Measurements from ENCODE around the gene ANXA1. TPM values are rescaled to one million over a fixed set of nuclear protein-coding genes. Genes with fewer than 3 reads are reported as not detected.

ANXA1 gene
- total RNA-seq, 6 experiments from 2014 or later, result 3.2 to 16.8 (median 12.5) TPM

DNA sequence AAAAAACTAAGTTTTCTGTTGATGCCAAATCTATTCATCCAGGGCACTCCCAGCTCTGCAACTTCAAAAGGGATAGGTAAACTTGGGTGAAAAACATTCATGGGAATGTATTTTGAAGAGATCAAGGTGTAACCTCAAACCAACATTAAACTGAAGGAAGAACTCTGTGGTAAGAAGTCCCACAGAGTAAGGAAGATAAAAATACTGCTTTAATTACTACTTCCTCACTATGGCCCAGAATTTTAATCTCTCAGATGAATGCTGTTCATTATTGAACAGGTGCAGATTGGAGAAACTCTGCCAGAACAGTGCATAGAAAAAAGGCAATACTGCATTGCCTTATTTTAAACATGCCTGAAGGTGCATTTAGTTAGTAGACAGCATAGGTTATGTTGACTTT lies 37.6 kb upstream of the ANXA1 start:
- Histone ChIP-seq H3K4me1 (no peaks in the 10 kb centered on the region), H3K36me3 (no peaks in the 10 kb centered on the region), H3K27ac (no peak overlapping the region), H3K4me3 (no peak overlapping the region), H3K27me3 (no peaks in the 10 kb centered on the region), H3K9me3 (no peaks in the 10 kb centered on the region)
- no peak for ATAC-seq
- TF ChIP-seq, protein P1, sequence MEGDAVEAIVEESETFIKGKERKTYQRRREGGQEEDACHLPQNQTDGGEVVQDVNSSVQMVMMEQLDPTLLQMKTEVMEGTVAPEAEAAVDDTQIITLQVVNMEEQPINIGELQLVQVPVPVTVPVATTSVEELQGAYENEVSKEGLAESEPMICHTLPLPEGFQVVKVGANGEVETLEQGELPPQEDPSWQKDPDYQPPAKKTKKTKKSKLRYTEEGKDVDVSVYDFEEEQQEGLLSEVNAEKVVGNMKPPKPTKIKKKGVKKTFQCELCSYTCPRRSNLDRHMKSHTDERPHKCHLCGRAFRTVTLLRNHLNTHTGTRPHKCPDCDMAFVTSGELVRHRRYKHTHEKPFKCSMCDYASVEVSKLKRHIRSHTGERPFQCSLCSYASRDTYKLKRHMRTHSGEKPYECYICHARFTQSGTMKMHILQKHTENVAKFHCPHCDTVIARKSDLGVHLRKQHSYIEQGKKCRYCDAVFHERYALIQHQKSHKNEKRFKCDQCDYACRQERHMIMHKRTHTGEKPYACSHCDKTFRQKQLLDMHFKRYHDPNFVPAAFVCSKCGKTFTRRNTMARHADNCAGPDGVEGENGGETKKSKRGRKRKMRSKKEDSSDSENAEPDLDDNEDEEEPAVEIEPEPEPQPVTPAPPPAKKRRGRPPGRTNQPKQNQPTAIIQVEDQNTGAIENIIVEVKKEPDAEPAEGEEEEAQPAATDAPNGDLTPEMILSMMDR (IDR thresholded peaks at IDR 0.05), result no peak
- no peak for TF ChIP-seq POLR2A (IDR thresholded peaks at IDR 0.05)
- DNase-seq, result no peak
- intact Hi-C loops (cut with DNase I), result loop anchor here in 1 of 2 donors (5.0 kb wide), 1 partner anchor 68 kb away; no protein-coding TSS in a partner anchor

DNA sequence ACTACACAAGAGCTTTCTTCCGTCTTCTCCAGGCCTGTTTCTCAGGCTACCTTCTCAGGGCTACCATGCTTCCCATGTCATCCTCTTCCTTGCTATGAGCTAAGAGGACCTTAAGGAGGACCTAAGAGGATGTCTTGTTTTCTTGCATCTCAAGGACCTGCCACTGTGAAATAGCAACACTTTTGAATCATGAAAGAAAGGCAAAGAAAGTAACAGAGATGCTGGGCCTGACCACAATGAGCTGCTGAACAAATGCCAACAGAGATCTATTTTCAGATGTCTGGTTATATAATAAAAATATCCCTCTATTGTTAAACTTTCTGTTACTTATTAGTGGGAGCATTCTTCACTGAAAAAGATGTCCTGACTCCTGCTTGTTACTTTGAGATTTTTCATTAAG lies 36.7 kb upstream of the ANXA1 start:
- intact Hi-C loops (cut with DNase I), result loop anchor here in 1 of 2 donors (5.0 kb wide), 1 partner anchor 67 kb away; no protein-coding TSS in a partner anchor
- no peak overlapping the region for H3K4me3 ChIP-seq
- ATAC-seq (no peak), DNase-seq (no peak)
- H3K27me3 ChIP-seq, result no peaks in the 10 kb centered on the region
- 90% methylated on average over 1 of the region's 1 CpG for WGBS (ENCODE audit: insufficient coverage, low coverage, low lambda C conversion rate, missing lambda C conversion rate)
- H3K27ac ChIP-seq, result no peak overlapping the region
- H3K4me1 ChIP-seq, result no peaks in the 10 kb centered on the region
- H3K9me3 ChIP-seq, result no peaks in the 10 kb centered on the region
- no peak for TF ChIP-seq POLR2A (IDR thresholded peaks at IDR 0.05)
- TF ChIP-seq, protein P1 (IDR thresholded peaks at IDR 0.05), result no peak
- no peaks in the 10 kb centered on the region for H3K36me3 ChIP-seq

DNA sequence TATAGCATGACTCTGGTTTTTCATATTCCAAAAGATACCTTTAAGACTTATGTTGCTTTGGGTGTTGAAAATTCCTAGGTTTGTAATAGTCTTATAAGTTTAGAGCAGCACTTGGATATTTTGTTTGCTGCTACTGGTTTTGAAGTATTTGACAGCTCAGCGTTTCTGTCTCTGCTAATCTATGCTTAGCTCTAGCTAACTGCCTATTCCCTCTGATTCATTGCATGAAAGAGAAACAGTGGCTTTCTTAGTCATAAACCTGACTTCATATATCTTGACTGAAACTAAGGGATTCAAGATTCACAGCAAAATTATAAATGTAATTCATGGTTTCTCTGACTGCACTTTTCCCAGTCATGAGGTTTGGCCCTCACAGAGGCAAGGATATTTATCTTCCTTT lies 35.6 kb upstream of the ANXA1 start:
- intact Hi-C loops (cut with DNase I), result no loop called here
- Histone ChIP-seq H3K4me3 (no peak overlapping the region), H3K36me3 (no peaks in the 10 kb centered on the region), H3K27me3 (no peaks in the 10 kb centered on the region), H3K27ac (no peak overlapping the region), H3K4me1 (no peaks in the 10 kb centered on the region), H3K9me3 (no peaks in the 10 kb centered on the region)
- no peak for TF ChIP-seq POLR2A (IDR thresholded peaks at IDR 0.05)
- TF ChIP-seq, protein P1 (IDR thresholded peaks at IDR 0.05), result no peak
- WGBS (ENCODE audit: insufficient coverage, low coverage, low lambda C conversion rate, missing lambda C conversion rate), result 88% methylated on average over 1 of the region's 1 CpG
- ATAC-seq (no peak), DNase-seq (no peak)

DNA sequence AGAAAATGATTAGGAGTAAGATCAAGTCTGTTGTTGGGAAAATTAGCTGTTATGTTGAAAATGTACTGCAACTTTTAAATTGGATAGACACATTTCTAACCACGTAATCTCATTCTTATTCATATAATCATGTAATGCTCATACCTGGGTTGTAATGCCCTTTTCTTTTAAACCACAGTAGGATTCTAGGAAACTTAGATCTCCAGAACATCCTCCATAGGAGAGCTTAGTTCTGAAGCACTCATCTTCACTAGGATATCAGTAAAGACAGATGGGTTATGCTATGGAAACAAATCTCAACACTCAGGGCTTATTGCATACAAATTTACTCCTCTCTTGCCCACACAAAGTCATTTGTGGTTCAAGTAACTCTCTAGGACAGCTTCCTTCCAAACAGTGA lies 34.8 kb upstream of the ANXA1 start:
- Histone ChIP-seq H3K4me1 (no peaks in the 10 kb centered on the region), H3K36me3 (no peaks in the 10 kb centered on the region), H3K27me3 (no peaks in the 10 kb centered on the region), H3K9me3 (no peaks in the 10 kb centered on the region), H3K27ac (no peak overlapping the region), H3K4me3 (no peak overlapping the region)
- intact Hi-C loops (cut with DNase I), result no loop called here
- 86% methylated on average over 1 of the region's 1 CpG for WGBS (ENCODE audit: insufficient coverage, low coverage, low lambda C conversion rate, missing lambda C conversion rate)
- no peak for DNase-seq
- no peak for TF ChIP-seq POLR2A (IDR thresholded peaks at IDR 0.05)
- TF ChIP-seq, protein P1 (IDR thresholded peaks at IDR 0.05), result no peak
- no peak for ATAC-seq

DNA sequence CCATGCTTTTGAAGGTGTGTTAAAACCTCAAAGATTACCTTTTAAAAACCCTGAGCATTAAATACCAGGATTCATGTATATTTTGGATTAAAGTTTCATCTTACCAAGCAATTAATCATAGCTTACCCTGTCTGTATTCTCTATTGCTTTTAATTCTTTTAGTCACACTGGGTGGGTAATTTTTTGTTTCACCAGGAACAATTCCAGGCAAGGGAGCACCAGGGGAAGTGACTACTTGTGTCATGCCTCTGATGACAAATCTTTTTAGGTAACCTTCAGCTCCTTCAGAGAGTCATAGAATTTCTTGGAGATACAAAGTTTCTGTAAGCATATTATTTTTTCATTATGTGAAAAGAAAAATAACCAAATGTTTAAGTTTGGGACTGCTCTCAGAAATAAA lies 33.4 kb upstream of the ANXA1 start:
- ATAC-seq (no peak), DNase-seq (no peak)
- H3K4me1 ChIP-seq, result no peaks in the 10 kb centered on the region
- no peak overlapping the region for H3K4me3 ChIP-seq
- TF ChIP-seq POLR2A (IDR thresholded peaks at IDR 0.05), result no peak
- TF ChIP-seq, protein P1 (IDR thresholded peaks at IDR 0.05), result no peak
- no peaks in the 10 kb centered on the region for H3K36me3 ChIP-seq
- H3K27ac ChIP-seq, result no peak overlapping the region
- no peaks in the 10 kb centered on the region for H3K27me3 ChIP-seq
- H3K9me3 ChIP-seq, result no peaks in the 10 kb centered on the region
- intact Hi-C loops (cut with DNase I), result no loop called here

All from right lobe of liver (tissue), 6 donors.